Measurements from ENCODE around the gene COLEC12. TPM values are rescaled to one million over a fixed set of nuclear protein-coding genes. Genes with fewer than 3 reads are reported as not detected.

COLEC12 gene
- 0.27 TPM for total RNA-seq

DNA sequence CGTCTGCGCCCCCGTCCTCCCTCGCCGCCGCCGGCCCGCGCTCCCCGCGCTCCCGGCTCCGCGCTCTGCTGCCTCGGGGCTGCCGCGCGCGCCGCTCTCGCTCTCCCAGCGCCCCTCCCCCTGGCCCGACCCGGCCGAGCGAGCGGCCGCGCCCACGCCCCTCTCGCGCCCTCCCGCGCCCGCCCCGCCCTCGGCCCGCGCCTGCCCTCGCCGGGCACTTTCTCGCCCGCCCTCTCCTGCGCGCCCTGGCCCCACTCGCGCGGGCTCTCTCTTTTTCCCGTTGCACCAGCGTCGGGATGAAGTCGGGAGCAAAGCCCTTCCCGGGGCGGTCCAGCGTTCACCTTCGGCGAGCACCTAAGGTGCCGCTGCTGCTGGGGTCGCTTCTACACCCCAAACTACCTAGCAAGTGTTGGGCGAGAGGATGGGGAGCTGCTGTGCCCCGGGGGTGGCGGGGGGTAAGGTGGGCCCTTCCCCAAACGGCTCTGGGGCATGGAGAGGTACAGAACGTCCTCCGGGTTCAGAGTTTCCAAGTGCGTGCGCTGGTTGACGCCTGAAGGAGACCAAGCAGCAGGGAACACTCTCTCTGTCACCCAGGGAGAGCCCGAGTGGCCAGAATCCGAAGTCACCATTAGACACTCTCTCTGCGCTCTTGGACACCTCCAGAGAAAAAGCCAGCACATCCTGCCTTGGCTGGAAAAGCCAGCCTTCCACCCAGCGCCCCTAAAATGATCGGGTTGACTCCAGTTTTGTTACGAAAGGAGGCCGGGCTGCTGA is at the start of gene COLEC12:
TSS of gene COLEC12 (minus strand) at position 70 of the 774 bp plus-strand sequence. CDS start 187 bp downstream, outside the sequence.
- DNase-seq (ENCODE audit: low read depth in 2 of 3, low spot score in 2 of 3) = peak in 1 of 3 donors; percentile 41

DNA sequence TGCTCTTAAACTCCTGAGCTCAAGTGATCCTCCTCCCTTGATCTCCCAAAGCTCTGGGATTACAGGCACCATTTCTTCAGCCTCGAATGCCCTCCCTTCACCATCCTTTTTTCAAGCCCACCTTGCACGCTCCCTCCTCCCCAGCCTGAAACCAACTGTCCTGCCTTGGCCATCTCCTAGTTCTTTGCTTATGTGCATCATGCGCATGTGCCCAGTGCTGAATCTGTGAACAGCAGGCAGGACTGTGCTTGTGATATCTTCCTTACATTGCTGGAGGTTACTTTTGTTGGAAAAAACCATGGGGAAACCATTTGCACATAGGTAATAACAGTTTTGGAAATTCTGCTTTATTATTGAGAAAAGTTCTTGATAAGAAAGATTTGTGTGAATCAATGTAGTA is 49.5 kb upstream of the COLEC12 start:
- no peak for DNase-seq (ENCODE audit: low read depth in 2 of 3, low spot score in 2 of 3)

DNA sequence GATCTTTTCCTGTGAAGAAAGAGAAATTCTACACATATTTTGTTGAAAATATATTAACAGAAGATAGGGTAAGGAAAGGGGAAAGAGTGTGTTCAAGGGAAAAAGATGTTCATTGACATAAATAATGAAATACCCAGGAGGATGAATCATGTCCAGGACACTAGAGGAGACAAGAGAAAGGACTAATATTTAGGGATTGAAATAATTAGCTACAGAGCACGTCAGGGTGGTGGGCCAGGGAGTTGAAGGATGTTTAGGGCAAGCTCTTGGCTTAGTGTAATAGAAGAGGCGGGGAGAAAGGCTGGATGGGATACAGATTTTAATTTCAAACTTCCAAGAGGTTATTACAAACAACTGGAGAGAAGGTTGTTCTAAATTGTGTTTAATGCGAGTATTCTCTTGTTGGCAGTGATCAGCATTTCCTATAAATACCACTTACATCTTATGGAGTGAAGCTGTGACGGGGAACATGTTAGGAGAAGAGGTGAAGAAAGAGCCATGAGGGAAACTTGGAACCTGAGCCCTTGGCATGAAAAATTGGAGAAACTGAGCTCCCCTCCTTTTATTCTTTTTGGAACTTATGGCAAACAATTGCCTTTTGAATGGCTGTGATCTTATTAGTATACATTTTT is 43.1 kb upstream of the COLEC12 start:
- no peak for DNase-seq (ENCODE audit: low read depth in 2 of 3, low spot score in 2 of 3)

DNA sequence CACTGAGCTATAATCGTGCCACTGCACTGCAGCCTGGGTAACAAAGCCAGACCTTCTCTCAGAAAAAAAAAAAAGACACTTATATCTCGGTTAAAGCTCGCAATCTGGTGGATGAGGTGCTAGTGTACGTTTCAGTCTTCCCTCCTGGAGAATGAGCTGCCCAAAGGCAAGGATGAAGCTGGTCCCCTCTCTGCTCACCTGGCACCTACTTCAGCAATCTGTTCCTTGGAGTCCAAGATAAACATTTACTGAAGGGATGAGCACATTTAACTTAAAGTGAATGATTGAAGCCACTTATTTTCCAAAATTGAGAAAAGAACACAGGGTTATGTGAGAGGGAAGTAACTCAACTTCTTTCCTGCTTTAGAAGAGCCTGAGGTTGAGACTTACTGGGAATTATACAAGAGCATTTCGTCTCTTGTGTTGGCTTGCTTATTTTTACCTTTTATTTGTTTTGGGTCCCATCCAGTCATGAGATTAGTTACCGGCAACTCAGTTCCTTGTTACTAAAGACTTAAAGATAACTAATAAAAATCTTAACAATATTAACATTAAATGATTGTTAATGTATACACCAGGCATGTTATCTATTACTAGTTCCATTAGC is 33.6 kb upstream of the COLEC12 start:
- no peak for DNase-seq (ENCODE audit: low read depth in 2 of 3, low spot score in 2 of 3)

GRCh38 chr18:532632-533031 is 32.1 kb upstream of the COLEC12 start:
- no peak for DNase-seq (ENCODE audit: low read depth in 2 of 3, low spot score in 2 of 3)

DNA sequence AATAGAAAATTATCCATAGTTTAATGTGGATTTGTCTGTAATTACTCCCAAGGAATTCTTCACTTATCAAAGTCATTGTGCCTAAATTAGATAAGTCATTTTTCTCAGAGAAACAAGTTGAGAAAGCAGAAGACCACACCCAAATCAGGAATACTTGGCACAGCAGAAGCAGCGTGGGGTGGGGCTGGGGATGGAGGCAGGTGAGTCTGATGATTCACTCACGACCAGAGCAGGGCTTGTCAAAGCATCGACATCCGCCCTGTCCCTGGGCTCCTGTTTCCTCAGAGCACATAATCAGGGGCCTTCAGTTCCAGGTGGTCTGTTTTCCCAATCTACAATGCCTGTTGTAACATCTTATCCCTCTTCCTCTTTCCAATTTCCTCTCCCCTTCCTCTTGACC is 31.5 kb upstream of the COLEC12 start:
- no peak for DNase-seq (ENCODE audit: low read depth in 2 of 3, low spot score in 2 of 3)

GRCh38 chr18:527146-527545 is 26.6 kb upstream of the COLEC12 start:
- DNase-seq (ENCODE audit: low read depth in 2 of 3, low spot score in 2 of 3) = no peak

- no peak for DNase-seq (ENCODE audit: low read depth in 2 of 3, low spot score in 2 of 3)
These were observed 26.2 kb upstream of the COLEC12 start for GRCh38 chr18:526681-527080.

GRCh38 chr18:525036-525797 is 24.7 kb upstream of the COLEC12 start:
- DNase-seq (ENCODE audit: low read depth in 2 of 3, low spot score in 2 of 3) = peak in 1 of 3 donors; percentile 29

DNA sequence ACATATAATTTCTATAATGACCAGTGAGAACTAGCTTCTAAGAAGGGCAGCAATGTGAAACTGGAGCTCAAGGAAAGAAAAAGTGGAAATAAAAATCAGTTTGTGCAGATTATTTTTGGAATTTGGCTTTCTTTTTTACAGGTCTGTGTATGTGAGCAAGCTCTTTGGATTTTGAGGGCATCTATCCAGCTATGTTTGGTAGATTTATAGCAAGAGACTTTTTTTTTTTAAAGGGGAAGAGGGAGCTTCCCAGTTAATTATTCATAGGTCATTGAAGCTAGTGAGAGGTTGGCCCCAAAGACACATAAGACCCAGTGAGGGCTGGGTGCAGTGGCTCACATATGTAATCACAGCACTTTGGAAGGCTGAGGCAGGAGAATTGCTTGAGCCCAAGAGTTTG is 24.0 kb upstream of the COLEC12 start:
- DNase-seq (ENCODE audit: low read depth in 2 of 3, low spot score in 2 of 3) = no peak

DNA sequence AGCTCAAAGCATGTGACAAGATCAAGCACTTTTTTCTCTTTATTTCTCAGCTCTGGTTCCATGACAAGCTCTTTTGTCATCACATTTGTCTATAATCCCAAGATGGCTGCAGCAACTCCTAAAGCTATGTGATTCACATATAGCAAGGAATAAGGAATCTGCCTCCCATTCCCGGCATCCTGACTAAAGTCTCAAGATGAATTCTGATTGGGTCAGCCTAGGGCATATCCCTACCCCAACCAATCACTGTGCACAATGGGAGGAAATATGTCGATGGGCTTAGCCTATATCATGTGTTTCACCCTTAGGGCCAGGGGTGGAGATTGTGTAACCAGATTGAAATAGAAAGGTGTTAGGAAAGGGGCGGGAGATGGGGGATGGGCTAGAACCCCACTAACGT is 23.1 kb upstream of the COLEC12 start:
- DNase-seq (ENCODE audit: low read depth in 2 of 3, low spot score in 2 of 3) = no peak

DNA sequence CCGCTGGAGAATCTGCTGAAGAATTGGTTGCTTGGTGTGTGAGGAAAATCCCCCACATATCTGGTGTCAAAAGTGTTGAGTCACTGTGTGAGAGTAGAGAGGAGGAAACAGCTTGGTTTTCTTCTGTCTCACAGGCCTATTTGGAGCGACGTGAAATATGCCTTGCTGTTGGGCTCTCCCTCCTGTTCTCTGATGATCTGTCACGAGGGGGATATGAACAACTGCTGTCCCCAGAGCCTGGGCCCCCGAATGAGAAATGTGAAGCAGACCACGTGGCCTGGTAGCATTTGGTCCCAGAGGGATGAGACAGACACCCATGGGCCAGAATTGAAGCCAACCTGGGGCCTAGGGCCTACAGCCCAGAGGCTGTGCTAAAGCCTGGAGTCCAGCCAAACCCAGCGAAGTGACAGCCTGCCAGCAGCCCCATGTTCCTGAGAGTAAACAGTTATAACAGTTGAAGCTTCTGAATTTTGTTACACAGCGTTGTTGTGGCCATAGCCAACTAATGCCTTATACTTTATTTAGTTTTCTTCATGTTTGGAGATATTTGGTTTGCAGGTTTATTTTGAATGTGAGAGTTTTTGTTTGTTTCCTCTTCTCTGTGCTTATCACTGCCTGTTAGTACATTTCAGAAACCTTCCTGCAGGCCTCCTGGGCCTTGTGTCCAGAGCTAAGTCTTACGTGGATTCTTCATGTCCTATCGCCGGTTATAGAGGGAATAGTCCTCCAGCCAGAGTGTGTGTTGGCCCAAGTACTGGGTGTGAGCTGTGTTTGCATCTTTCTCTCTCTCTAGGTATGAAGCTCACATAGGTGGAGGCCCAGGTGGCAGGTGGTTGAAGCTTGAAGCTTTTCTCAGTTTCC is 18.7 kb upstream of the COLEC12 start:
- DNase-seq (ENCODE audit: low read depth in 2 of 3, low spot score in 2 of 3) = peak in 2 of 3 donors; percentile 91 to 96

GRCh38 chr18:518081-518480 is 17.6 kb upstream of the COLEC12 start:
- no peak for DNase-seq (ENCODE audit: low read depth in 2 of 3, low spot score in 2 of 3)

DNA sequence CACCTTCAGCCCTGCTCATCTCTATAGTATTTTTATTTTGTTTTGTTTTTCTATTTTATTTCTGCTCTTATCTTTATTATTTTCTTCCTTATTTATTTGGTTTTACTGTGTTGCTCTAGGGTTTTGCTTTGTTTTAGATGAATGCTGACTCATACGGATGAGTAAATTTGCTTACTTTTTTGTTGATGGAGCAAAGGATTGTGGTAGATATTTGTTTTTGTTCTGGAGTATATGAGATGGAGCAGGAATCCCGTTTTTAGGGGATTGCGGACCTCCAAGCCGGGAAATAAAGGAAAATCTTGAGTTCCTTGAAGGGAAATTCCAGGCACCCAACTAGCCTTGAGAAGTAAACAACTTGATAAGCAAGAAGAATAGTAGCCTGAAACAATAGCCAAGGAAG is 15.3 kb upstream of the COLEC12 start:
- no peak for DNase-seq (ENCODE audit: low read depth in 2 of 3, low spot score in 2 of 3)

DNA sequence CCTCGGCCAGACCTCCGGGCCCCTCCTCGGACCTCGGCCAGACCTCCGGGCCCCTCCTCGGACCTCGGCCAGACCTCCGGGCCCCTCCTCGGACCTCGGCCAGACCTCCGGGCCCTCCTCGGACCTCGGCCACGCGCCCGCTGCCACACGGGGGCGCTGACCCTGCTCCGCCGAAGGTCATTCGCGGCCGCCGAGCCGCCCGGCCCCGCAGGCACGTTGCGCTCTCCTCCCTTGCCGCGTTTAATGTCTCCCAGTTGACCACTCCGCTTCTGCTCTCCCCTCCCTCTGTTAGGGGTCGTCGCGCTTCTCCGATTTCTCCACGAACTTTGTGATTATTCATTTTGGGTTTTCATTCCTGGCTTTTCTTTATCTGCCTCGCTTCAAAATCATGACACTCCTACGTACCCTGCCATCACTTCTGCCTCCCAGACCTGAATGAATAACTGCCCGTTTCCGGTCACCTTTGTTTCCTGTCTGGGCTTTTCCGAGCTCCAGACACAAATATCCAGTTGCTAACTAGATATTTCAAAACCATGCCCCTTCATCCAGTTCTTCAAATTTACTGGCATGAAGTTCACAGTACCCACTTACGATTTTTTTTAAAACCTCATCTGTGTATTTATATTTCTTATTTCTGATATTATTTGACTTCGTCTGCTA is 14.8 kb upstream of the COLEC12 start:
- DNase-seq (ENCODE audit: low read depth in 2 of 3, low spot score in 2 of 3) = no peak

- no peak for DNase-seq (ENCODE audit: low read depth in 2 of 3, low spot score in 2 of 3)
These were observed 13.5 kb upstream of the COLEC12 start for GRCh38 chr18:513826-514530.

- DNase-seq (ENCODE audit: low read depth in 2 of 3, low spot score in 2 of 3) = no peak
These were observed 12.5 kb upstream of the COLEC12 start for GRCh38 chr18:512957-513356.

DNA sequence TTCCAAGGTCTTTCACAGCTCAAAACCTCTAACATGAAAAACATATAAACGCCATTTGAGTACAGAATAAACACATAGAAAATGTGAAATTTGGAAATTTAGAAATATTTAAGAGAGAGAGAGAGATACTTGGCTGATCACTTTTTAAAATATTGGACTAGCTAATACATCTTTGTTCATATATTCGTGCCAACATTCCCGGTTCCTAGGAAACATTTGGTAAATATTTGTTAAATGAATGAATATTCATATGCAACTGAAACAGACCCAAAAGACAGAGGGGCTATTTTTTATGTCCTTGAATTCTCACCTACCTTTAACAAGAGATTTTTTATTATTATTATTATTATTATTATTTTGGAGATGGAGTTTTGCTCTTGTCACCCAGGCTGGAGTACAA is 8.3 kb upstream of the COLEC12 start:
- no peak for DNase-seq (ENCODE audit: low read depth in 2 of 3, low spot score in 2 of 3)

GRCh38 chr18:507636-508035 is 7.1 kb upstream of the COLEC12 start:
- no peak for DNase-seq (ENCODE audit: low read depth in 2 of 3, low spot score in 2 of 3)
